IPS-NIHi11 (cell line): ENCODE measurements around the gene RNF207.

Experiments
- DNase-seq: peaks from one replicate; pipeline ENCODE4 v3.0.0; 2012; ENCODE audit warnings: mixed read lengths, low spot score

RNF207 gene

DNA sequence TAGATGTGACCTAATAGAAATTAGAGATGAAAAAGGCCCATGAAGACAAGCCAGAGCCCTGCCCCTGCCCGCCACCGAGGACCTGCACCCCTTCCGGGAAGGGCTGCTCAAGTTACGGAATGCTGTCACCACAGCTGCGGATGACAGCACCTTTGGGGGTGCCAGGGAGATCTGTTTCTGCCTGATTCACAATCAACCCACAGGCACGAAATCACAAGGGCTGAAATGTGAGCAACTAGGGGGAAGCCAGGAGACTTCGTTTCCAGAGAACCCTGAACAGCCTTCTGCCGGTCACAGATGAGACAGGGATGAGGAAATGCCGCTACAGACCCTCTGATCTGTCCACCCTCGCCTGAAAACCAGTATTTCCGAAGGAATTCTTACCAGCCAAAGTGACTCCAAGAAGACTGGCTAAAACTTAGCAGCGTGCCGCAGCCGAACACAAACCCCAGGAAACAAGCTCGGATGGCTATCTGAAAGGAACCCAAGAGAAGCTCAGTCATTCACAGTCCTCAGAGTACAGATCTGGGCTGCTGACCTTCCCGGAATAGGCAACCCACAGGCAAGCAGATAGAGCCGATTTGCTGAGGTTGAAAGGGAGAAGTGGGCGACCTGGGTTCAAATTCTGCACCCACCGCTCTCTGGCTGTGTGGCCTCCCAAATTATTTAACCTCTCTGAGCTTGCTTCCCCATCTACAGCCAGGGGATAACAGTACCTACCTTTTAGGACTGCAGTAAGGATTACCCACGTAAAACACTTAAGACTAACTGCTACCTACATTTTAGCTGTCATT lies 28.8 kb downstream of the RNF207 start:
- no peak for DNase-seq

DNA sequence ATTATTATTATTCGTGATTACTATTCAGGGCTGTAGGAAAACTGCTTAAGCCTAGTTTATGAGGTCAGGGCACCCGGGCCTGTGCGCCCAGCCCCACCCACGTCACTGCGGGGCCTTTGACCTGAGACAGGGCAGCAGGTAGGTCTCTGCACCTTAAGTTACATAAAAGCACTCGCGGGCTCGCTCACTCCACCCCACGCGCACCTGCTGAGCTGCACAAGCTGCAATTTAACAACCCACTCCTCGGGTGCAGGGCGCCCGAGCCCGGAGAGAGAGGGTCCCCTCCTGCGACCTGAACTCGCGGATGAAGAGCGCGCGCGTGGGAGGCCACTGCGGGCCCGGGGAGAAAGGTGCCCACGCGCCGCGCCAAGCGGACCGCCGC lies 29.4 kb downstream of the RNF207 start:
- DNase-seq: no peak

- no peak for DNase-seq
Observed at GRCh38 chr1:6237093-6237492, 31.2 kb downstream of the RNF207 start.

- DNase-seq: no peak
Observed at GRCh38 chr1:6239213-6239752, 33.4 kb downstream of the RNF207 start.

- no peak for DNase-seq
Observed at GRCh38 chr1:6239950-6240768, 34.2 kb downstream of the RNF207 start.

GRCh38 chr1:6241107-6241886 lies 35.4 kb downstream of the RNF207 start:
- DNase-seq: no peak

DNA sequence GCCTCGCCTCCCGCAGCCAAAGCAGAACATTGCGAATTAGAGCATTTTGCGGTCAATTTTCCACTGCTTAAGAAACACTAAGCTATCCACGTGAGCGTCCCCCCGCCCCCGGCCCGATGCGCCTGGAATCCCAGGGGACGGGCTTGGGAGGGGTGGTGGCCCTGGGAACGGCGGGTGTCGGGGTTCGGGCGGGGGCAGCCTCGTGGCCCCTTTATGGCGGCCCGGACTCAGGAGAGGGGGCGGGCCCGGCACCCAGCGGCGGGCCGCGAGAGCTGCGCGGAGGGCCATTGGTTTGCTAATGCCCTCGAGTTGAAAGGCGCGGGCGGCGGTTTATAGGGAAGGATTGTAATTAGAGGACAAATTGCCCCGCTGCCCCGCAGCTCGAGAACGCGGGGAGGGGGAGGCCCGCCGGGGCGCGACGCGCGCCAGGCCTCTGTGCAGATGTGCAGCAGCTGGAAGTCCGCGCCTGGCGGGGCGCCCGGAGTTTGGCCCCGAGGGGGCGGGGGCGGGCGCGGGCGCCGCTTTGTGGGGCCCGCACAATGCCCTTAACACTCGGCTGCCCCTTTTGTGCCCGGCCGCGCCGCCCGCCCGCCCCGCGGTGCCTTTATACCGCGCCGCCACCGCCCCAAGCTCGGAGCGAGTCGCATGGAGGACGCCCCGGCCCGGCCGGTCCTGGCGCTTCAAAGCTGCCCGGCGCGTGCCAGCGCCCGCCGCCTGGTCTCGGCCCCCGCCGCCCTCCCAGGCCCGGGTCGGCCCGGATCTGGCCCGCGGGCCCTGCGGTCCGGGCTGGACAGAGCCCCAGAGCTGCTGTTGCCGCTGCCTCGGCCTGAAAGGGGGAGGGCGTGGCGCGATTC lies 36.2 kb downstream of the RNF207 start:
- peak; percentile 53 for DNase-seq

DNA sequence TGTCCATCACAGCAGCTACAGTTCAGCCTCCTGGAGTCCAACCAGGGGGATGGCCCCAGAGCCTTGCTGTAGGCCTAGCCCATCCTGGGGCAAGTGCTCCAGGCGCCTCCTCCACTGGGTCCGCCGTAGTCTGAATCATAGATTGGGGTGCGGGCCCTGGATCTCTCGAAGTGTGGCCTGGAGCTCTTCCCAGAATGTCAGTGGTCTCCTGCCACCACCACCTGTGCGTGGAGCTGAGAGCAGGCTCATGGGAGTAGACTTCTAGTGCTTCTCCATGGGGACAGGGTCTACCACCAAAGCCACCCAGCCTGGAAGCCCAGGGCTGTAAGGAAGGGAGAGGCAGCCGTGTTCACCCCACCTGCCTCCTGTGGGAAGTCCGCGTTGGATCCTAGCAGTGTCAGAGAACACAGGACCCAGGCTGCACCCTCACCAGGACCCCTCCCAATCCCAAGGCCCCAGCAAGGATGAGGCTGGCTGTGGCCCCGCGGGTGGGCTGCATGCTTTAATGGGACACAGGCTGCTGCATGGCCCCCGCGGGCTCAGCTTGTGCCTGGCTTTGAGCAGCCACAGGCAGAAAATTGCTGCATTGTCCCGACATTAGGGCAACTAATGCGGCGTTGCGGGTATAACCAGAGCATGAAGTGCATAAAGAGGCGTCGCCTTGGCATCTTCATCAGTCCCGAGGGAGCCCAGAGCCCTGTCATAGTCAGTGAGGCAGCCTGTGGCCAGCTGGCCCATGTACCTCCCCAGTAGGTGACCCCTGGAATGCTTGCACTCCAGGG lies 37.3 kb downstream of the RNF207 start:
- no peak for DNase-seq

- no peak for DNase-seq
Observed at GRCh38 chr1:6243993-6244392, 38.1 kb downstream of the RNF207 start, which contains the start of gene HES3. Gene HES3, plus strand, starts transcription at chr1:6244179. Its CDS starts 187 bp downstream, at chr1:6244366.

GRCh38 chr1:6244401-6245049 lies 38.6 kb downstream of the RNF207 start:
- no peak for DNase-seq

DNA sequence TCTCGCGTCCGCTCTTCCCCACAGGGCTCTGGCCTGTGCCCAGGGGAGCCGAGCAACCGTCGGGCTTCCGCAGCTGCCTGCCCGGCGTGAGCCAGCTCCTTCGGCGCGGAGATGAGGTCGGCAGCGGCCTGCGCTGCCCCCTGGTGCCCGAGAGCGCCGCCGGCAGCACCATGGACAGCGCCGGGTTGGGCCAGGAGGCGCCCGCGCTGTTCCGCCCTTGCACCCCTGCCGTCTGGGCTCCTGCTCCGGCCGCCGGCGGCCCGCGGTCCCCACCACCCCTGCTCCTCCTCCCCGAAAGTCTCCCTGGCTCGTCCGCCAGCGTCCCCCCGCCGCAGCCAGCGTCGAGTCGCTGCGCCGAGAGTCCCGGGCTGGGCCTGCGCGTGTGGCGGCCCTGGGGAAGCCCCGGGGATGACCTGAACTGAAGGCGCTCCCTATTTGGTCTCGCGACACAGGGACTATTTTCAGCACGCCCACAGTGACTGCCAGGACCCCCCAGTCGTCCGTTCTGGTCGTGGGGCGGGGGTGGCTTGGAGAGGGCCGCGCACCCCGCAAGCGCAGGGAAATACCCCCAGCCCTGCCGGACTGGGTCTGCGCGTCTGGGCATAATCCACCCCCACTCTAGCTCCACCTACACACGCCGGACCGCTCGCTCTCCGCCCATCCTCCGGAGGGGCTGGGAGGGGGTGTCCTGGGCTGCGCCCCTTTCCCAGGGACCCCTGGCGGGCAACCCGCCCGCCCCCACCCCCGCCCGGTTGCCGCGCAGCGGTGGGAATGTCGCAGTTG lies 39.4 kb downstream of the RNF207 start:
- peak; percentile 82 for DNase-seq

DNA sequence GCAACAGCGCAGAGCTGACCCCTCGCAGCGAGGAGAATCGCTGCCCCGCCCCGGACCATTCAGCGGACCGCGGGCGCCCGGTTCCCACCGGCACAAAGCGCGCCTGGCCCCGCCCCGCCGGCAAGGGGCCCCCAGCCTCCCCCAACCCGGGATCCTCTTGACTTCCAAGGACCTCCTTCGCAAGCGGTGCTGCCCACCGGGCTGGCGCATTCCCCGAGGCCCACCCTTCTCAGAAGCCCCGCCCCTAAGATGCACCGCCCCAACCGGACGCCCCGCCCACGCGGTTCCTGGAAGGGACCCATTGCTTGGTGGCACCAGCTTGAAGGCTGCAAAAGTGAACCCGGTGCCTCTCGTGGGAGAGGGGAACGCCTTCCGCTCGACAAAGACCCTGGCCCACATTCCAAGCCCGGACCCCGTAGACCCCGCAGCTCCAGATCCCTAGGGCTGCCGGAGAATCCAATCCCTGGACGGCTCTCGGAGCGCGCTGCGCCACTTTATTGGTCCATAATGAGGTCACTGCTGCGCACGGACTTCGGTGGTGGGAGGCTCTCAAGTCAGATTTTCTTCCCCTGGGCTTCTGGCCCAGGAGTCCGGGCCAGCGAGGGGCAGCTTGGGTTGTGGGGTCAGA lies 40.1 kb downstream of the RNF207 start:
- DNase-seq: peak; percentile 82

- peak; percentile 86 for DNase-seq
Observed at GRCh38 chr1:6246497-6247467, 40.9 kb downstream of the RNF207 start.

GRCh38 chr1:6247651-6248050 lies 41.7 kb downstream of the RNF207 start:
- DNase-seq: no peak

DNA sequence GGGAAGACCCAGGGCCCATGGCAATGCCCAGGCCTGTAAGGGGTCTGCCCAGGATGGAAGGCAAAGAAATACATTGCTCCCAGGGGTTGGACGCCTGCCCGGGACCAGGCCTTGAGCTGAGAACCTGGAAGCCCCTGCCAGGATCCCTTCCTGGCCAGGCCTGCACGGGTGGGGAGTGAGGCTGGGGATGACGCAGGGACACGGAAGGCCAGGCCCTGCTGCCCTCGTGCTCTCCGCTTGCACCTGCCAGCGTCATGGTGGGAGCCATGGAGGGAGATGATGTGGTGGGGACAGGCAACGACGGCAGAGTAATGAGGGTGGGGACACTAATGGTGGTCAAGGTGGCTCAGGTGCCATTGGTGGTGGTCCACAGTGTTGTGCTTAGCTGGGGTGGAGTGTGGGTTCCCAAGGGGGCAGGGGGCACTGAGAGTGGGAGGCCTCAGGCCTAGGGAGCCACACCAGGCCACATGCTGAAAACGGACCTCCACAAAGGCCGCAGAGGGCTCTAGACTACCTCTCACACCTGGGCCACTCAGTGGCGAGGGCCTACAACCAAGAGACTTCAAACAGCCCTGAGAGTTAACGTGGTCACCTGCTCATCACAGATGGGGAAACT lies 42.4 kb downstream of the RNF207 start:
- DNase-seq: no peak

GRCh38 chr1:6248932-6249738 lies 43.2 kb downstream of the RNF207 start:
- peak; percentile 78 for DNase-seq
